Thyroid gland (tissue), 4 donors: Measurements from ENCODE around the gene PIP4K2A. TPM values are rescaled to one million over a fixed set of nuclear protein-coding genes. Genes with fewer than 3 reads are reported as not detected.

Source experiments
- DNase-seq, 2 donors: peaks; one replicate each; pipeline ENCODE4 v3.0.0-alpha.2; 2019
- H3K27ac ChIP-seq, 3 donors: fragments of 200-600 bp; sonication (generic); 1 replicate in 2 of 3; 2 replicates in 1 of 3; pipeline ENCODE4 v1.5.1; 2016 to 2019; ENCODE audit warnings: mild to moderate bottlenecking in 1 of 3, moderate library complexity in 1 of 3
- H3K27me3 ChIP-seq: fragments of 200-600 bp; sonication (generic); one replicate; pipeline ENCODE4 v1.5.1; 2019
- H3K36me3 ChIP-seq, 2 donors: fragments of 200-600 bp; sonication (generic); one replicate each; pipeline ENCODE4 v1.5.1; 2016 to 2019
- H3K4me1 ChIP-seq, 2 donors: fragments of 200-600 bp; sonication (generic); one replicate each; pipeline ENCODE4 v1.5.1; 2017 to 2019
- H3K4me3 ChIP-seq, 3 donors: fragments of 200-600 bp; sonication (generic); replicated peaks in 1 of 3; 1 replicate in 2 of 3; 2 replicates in 1 of 3; pipeline ENCODE4 v1.5.1; 2016; ENCODE audit warnings: mild to moderate bottlenecking in 1 of 3
- H3K9me3 ChIP-seq: fragments of 200-600 bp; sonication (generic); one replicate; pipeline ENCODE4 v1.5.1; 2017
- POLR2A ChIP-seq, 2 donors: fragments of 450-650 bp; IDR thresholded peaks; one replicate each; pipeline ENCODE4 v1.6.1; 2017; ENCODE audit warnings: antibody characterized with exemption in 2 of 2, mild to moderate bottlenecking in 2 of 2, moderate library complexity in 1 of 2
- WGBS, 2 donors: methylation state at CpG; one replicate each; pipeline ENCODE4 v1.1.5; 2017; 5-methylcytosine and 5-hydroxymethylcytosine counted together
- intact Hi-C: fragments of 100-400 bp; cut with DNase I; formaldehyde crosslinking; loops from one replicate; pipeline ENCODE4 v1.15.1; 2023
- total RNA-seq, 4 donors: library from RNA; depleted of rRNA; stranded (reverse); fragments of >200 nt; gene quantifications; one replicate each; pipeline ENCODE4 v1.2.3, GENCODE V29; 2016
- TF ChIP-seq, protein P1 (sequence below), 6 experiments: fragments of 200-600 bp in 3 of 6; fragments of 450-650 bp in 3 of 6; sonication (generic) in 3 of 6; IDR thresholded peaks; one replicate each; pipeline ENCODE4 v1.5.1; 2016 to 2019; ENCODE audit warnings: antibody characterized with exemption in 6 of 6, mild to moderate bottlenecking in 2 of 6, inconsistent platforms in 1 of 6, moderate library complexity in 1 of 6

The PIP4K2A gene
- total RNA-seq, 4 donors from 2014 or later = 16.5 to 23.2 (median 19.3) TPM

DNA sequence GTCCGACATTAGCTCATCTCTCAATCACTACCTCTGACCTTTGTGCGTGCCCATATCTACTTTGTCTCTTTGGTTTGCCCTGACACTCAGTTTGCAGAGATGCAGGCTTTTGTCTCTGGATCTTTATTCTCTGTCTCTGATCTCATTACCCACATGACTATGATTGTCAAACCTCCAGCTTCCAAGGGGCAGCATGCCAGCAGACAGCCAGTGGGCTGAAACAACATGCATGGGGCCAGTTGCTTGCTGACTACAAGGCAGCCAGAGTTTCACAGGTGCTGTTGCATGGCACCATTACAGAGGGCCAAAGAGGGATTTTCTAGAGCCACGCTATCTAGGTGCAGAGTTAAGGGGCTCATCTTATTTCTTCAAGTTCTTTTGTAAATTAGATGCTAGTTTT, 222.9 kb downstream of the PIP4K2A start:
- H3K4me3 ChIP-seq = no peak overlapping the region
- H3K9me3 ChIP-seq = no peaks in the 10 kb centered on the region
- DNase-seq = peak in 1 of 2 donors; percentile 22
- intact Hi-C loops = no loop called here
- H3K4me1 ChIP-seq = no peaks in the 10 kb centered on the region
- H3K27ac ChIP-seq = no peak overlapping the region
- WGBS, 2 donors = 95 to 99% methylated on average over 3 of the region's 3 CpGs
- TF ChIP-seq POLR2A (IDR thresholded peaks at IDR 0.05) = no peak
- TF ChIP-seq, protein P1, sequence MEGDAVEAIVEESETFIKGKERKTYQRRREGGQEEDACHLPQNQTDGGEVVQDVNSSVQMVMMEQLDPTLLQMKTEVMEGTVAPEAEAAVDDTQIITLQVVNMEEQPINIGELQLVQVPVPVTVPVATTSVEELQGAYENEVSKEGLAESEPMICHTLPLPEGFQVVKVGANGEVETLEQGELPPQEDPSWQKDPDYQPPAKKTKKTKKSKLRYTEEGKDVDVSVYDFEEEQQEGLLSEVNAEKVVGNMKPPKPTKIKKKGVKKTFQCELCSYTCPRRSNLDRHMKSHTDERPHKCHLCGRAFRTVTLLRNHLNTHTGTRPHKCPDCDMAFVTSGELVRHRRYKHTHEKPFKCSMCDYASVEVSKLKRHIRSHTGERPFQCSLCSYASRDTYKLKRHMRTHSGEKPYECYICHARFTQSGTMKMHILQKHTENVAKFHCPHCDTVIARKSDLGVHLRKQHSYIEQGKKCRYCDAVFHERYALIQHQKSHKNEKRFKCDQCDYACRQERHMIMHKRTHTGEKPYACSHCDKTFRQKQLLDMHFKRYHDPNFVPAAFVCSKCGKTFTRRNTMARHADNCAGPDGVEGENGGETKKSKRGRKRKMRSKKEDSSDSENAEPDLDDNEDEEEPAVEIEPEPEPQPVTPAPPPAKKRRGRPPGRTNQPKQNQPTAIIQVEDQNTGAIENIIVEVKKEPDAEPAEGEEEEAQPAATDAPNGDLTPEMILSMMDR (IDR thresholded peaks at IDR 0.05) = no peak
- H3K27me3 ChIP-seq = no peaks in the 10 kb centered on the region
- H3K36me3 ChIP-seq = no peaks in the 10 kb centered on the region

DNA sequence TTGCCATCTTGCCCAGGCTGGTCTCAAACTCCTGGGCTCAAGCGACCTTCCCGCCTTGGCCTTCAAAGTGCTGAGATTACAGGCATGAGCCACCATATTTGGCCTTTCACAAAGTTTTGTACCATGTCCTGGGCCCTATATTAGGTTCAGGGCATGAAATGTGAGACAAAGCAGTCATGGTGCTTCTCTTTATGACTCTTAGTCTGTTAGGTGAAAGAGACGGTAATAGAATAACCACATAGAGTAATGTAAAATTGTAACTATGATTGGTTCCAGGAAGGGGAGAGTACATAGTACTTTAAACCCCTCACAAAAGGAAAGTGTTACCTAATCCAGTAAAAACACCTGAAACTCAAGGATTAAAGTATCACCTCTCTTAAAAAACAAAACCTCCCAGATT, 224.4 kb downstream of the PIP4K2A start:
- no peak for DNase-seq
- Histone ChIP-seq H3K4me1 (no peaks in the 10 kb centered on the region), H3K27ac (no peak overlapping the region), H3K27me3 (no peaks in the 10 kb centered on the region), H3K9me3 (no peaks in the 10 kb centered on the region), H3K36me3 (no peaks in the 10 kb centered on the region), H3K4me3 (no peak overlapping the region)
- intact Hi-C loops = no loop called here
- WGBS, 2 donors = 94 to 99% methylated on average over 3 of the region's 3 CpGs
- TF ChIP-seq, protein P1 (IDR thresholded peaks at IDR 0.05) = no peak
- no peak for TF ChIP-seq POLR2A (IDR thresholded peaks at IDR 0.05)

DNA sequence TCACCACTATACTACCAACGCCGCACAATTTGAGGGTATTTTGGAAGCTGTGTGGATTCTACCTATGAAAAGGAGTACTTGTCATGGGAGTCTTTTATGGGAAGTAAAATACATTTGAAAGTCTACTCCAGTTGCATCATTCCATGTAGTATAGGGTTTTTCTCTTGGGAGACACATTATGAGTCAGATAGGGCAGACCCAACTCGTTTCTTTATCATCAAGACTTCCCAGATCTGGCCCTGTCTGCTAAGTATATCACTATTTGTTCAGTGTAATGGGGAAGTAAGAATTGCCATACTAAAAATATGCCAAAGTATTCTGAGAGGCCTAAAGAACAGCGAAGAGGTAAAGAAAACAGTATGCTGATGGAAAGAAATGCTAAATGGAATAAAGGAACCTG, 224.9 kb downstream of the PIP4K2A start:
- intact Hi-C loops = no loop called here
- Histone ChIP-seq H3K9me3 (no peaks in the 10 kb centered on the region), H3K36me3 (no peaks in the 10 kb centered on the region), H3K27me3 (no peaks in the 10 kb centered on the region), H3K4me1 (no peaks in the 10 kb centered on the region), H3K4me3 (no peak overlapping the region), H3K27ac (no peak overlapping the region)
- TF ChIP-seq, protein P1 (IDR thresholded peaks at IDR 0.05) = no peak
- TF ChIP-seq POLR2A (IDR thresholded peaks at IDR 0.05) = no peak
- WGBS, 2 donors = 85 to 92% methylated on average over 4 of the region's 4 CpGs
- no peak for DNase-seq

DNA sequence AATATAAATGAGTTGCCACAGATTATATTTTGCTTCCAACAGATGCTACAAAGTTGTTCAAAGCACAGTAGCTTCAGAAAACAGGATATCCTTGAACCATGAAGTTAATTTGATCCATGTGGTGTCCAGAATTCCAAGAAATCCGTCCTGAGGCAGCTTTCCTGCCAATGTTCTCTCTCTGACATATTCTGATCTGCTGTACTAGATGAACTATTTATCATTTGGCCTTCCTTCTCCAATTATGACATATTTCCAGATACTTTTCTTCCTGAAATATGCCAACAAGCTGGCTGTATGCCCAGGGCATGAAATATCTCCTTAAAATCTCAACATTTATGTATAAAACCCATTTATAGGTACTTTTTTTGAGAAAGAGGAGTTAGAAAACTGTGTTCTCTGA, 227.9 kb downstream of the PIP4K2A start:
- H3K4me3 ChIP-seq = no peak overlapping the region
- DNase-seq = no peak
- H3K27ac ChIP-seq = no peak overlapping the region
- 83 to 85% methylated on average over 1 of the region's 1 CpG for WGBS, 2 donors
- H3K36me3 ChIP-seq = no peaks in the 10 kb centered on the region
- no peaks in the 10 kb centered on the region for H3K4me1 ChIP-seq
- no peaks in the 10 kb centered on the region for H3K9me3 ChIP-seq
- intact Hi-C loops = no loop called here
- no peaks in the 10 kb centered on the region for H3K27me3 ChIP-seq
- TF ChIP-seq, protein P1 (IDR thresholded peaks at IDR 0.05) = no peak
- TF ChIP-seq POLR2A (IDR thresholded peaks at IDR 0.05) = no peak

Other genes with a start within 250 kb of the PIP4K2A start
- gene ARMC3, start 213.5 kb upstream of the PIP4K2A start, total RNA-seq = under 1 TPM; 0.13 to 0.73 (median 0.51) TPM